SK-N-SH (cell line): Measurements from ENCODE around the gene IGF1R. TPM values are rescaled to one million over a fixed set of nuclear protein-coding genes. Genes with fewer than 3 reads are reported as not detected.

Experiments used
- CTCF ChIA-PET: fragments of 300-600, 350-600 bp; formaldehyde crosslinking; extraction: SDS; loops from one replicate; lab custom pipeline; 2021; lab: Yijun Ruan, JAX
- POLR2A ChIA-PET: fragments of 350-600 bp; sonication (Branson Sonifier 250); formaldehyde crosslinking; extraction: SDS; loops from one replicate; lab custom pipeline; 2020; ENCODE audit warnings: antibody characterized with exemption, inconsistent platforms; lab: Yijun Ruan, JAX
- DNase-seq: peaks from one replicate; pipeline ENCODE4 v3.0.0; 2012
- H2AFZ ChIP-seq: fragments of 200-600 bp; sonication (generic); 2 replicates; pipeline ENCODE4 v1.8.1; 2016; ENCODE audit warnings: antibody characterized with exemption, mild to moderate bottlenecking, low read depth
- H3F3A ChIP-seq: fragments of 200-600 bp; sonication (generic); replicated peaks from 2 replicates; pipeline ENCODE3; 2016; ENCODE audit warnings: antibody characterized with exemption, mild to moderate bottlenecking; ENCODE audit not compliant: insufficient read depth
- H3K27ac ChIP-seq, 2 experiments: fragments of 200-500 bp in 1 of 2; fragments of 200-600 bp in 1 of 2; sonication (Bioruptor generic) in 1 of 2; sonication (generic), shearing (Covaris generic) in 1 of 2; 2 replicates each; pipeline versions ENCODE4 v1.5.1 to v1.6.1; 2014 to 2016; ENCODE audit warnings: low read depth in 2 of 2, inconsistent platforms in 1 of 2, low read length in 1 of 2, mild to moderate bottlenecking in 1 of 2, mixed read lengths in 1 of 2
- H3K27me3 ChIP-seq: fragments of 200-600 bp; sonication (generic), shearing (Covaris generic); 2 replicates; pipeline ENCODE4 v1.6.1; 2016; ENCODE audit warnings: mixed run types; ENCODE audit not compliant: insufficient read depth
- H3K36me3 ChIP-seq, 2 experiments: fragments of 200-500 bp in 1 of 2; fragments of 200-600 bp in 1 of 2; sonication (Bioruptor generic) in 1 of 2; sonication (generic) in 1 of 2; replicated peaks in 1 of 2; 2 replicates each; pipeline versions ENCODE3 to v1.5.1; 2014 to 2016; ENCODE audit warnings: low read length in 1 of 2, mild to moderate bottlenecking in 1 of 2; ENCODE audit not compliant: insufficient read depth in 2 of 2, control insufficient read depth in 1 of 2
- H3K4me1 ChIP-seq, 2 experiments: fragments of 200-500 bp in 1 of 2; fragments of 200-600 bp in 1 of 2; sonication (Bioruptor generic) in 1 of 2; sonication (generic), shearing (Covaris generic) in 1 of 2; 2 replicates each; pipeline versions ENCODE4 v1.5.1 to v1.6.1; 2014 to 2016; ENCODE audit warnings: low read depth in 1 of 2, low read length in 1 of 2, mixed run types in 1 of 2; ENCODE audit not compliant: insufficient read depth in 2 of 2, control insufficient read depth in 1 of 2
- H3K4me2 ChIP-seq: fragments of 200-600 bp; sonication (generic), shearing (Covaris generic); 2 replicates; pipeline ENCODE4 v1.6.1; 2017; ENCODE audit warnings: mixed run types
- H3K4me3 ChIP-seq, 2 experiments: fragments of 200-500 bp in 1 of 2; fragments of 200-600 bp in 1 of 2; sonication (Bioruptor generic) in 1 of 2; sonication (generic), shearing (Covaris generic) in 1 of 2; 2 replicates each; pipeline versions ENCODE4 v1.5.1 to v1.8.1; 2014 to 2016; ENCODE audit warnings: low read depth in 2 of 2, inconsistent platforms in 1 of 2, low read length in 1 of 2, mild to moderate bottlenecking in 1 of 2, mixed read lengths in 1 of 2, moderate library complexity in 1 of 2
- H3K79me2 ChIP-seq: fragments of 200-600 bp; sonication (generic); 2 replicates; pipeline ENCODE4 v1.8.1; 2017; ENCODE audit warnings: mild to moderate bottlenecking; ENCODE audit not compliant: insufficient read depth
- H3K9ac ChIP-seq: fragments of 200-600 bp; sonication (generic); 2 replicates; pipeline ENCODE4 v1.6.1; 2017; ENCODE audit warnings: mixed run types
- H3K9me2 ChIP-seq: fragments of 200-600 bp; sonication (generic); 2 replicates; pipeline ENCODE4 v1.6.1; 2017; ENCODE audit warnings: mixed run types
- H3K9me3 ChIP-seq: fragments of 200-600 bp; sonication (generic); 2 replicates; pipeline ENCODE4 v1.6.1; 2017; ENCODE audit warnings: mixed run types, mild to moderate bottlenecking, moderate library complexity
- H4K20me1 ChIP-seq: fragments of 200-600 bp; sonication (generic); 2 replicates; pipeline ENCODE4 v1.6.1; 2017; ENCODE audit warnings: mild to moderate bottlenecking, mixed run types; ENCODE audit not compliant: insufficient read depth
- CHD2 ChIP-seq: fragments of 150-350 bp; IDR thresholded peaks from 2 replicates; pipeline ENCODE4 v1.6.1; 2018; ENCODE audit warnings: low read length; ENCODE audit not compliant: partially characterized antibody
- EZH2phosphoT487 ChIP-seq: fragments of 200-600 bp; sonication (generic); IDR thresholded peaks from 2 replicates; pipeline ENCODE4 v1.6.1; 2017; ENCODE audit warnings: low read depth, mixed run types, mild to moderate bottlenecking, antibody characterized with exemption, moderate library complexity, borderline replicate concordance
- FOXM1 ChIP-seq: IDR thresholded peaks from 2 replicates; pipeline ENCODE4 v1.4.0; 2012; ENCODE audit warnings: low read depth, mild to moderate bottlenecking
- GATA2 ChIP-seq: sonication (generic); formaldehyde crosslinking; IDR thresholded peaks from 2 replicates; pipeline ENCODE4 v1.5.0; 2020; ENCODE audit warnings: mild to moderate bottlenecking, missing genetic modification reagents
- JUND ChIP-seq: IDR thresholded peaks from 2 replicates; pipeline ENCODE4 v1.4.0; 2012
- MXI1 ChIP-seq: IDR thresholded peaks from 2 replicates; pipeline ENCODE4 v1.6.1; 2012; ENCODE audit warnings: mild to moderate bottlenecking, low read depth, low read length, improper control_type of control experiment
- NFIC ChIP-seq: IDR thresholded peaks from 2 replicates; pipeline ENCODE4 v1.4.0; 2012; ENCODE audit warnings: borderline replicate concordance
- RAD21 ChIP-seq: IDR thresholded peaks from 2 replicates; pipeline ENCODE4 v1.6.1; 2012; ENCODE audit warnings: mild to moderate bottlenecking, low read length
- RFX5 ChIP-seq: IDR thresholded peaks from 2 replicates; pipeline ENCODE4 v1.6.1; 2012; ENCODE audit warnings: mild to moderate bottlenecking, improper control_type of control experiment, low read length
- RXRA ChIP-seq: IDR thresholded peaks from 2 replicates; pipeline ENCODE4 v1.4.0; 2012; ENCODE audit warnings: low read depth, mild to moderate bottlenecking, borderline replicate concordance
- SIN3A ChIP-seq: IDR thresholded peaks from 2 replicates; pipeline ENCODE4 v1.6.1; 2012; ENCODE audit warnings: low read depth, mild to moderate bottlenecking, low read length, moderate library complexity, borderline replicate concordance
- SMC3 ChIP-seq: IDR thresholded peaks from 2 replicates; pipeline ENCODE4 v1.6.1; 2012; ENCODE audit warnings: low read depth, low read length, improper control_type of control experiment
- TAF1 ChIP-seq: IDR thresholded peaks from 2 replicates; pipeline ENCODE4 v1.6.1; 2012; ENCODE audit warnings: low read depth, mild to moderate bottlenecking, low read length, moderate library complexity, borderline replicate concordance
- TEAD4 ChIP-seq: IDR thresholded peaks from 2 replicates; pipeline ENCODE4 v1.4.0; 2012; ENCODE audit warnings: mild to moderate bottlenecking, borderline replicate concordance; ENCODE audit not compliant: insufficient read depth
- WGBS: methylation state at CpG from one replicate; pipeline ENCODE4 v1.1.6; 2017; ENCODE audit warnings: low lambda C conversion rate; 5-methylcytosine and 5-hydroxymethylcytosine counted together
- polyA plus RNA-seq, 3 experiments: library from polyadenylated mRNA; depleted of rRNA; stranded (reverse); fragments of >200 nt; gene quantifications; 2 replicates each; pipeline ENCODE4 v1.2.3, GENCODE V29; 2012
- TF ChIP-seq, protein P1 (sequence below): IDR thresholded peaks from 2 replicates; pipeline ENCODE4 v1.4.0; 2012; ENCODE audit warnings: low read depth
- TF ChIP-seq, protein P2 (sequence below): IDR thresholded peaks from 2 replicates; pipeline ENCODE4 v1.6.1; 2012; ENCODE audit warnings: mild to moderate bottlenecking, low read depth, low read length, moderate library complexity
- TF ChIP-seq, protein P3 (sequence below): fragments of 150-350 bp; IDR thresholded peaks from 2 replicates; pipeline ENCODE4 v1.6.1; 2016; ENCODE audit warnings: mild to moderate bottlenecking, low read depth, low read length

IGF1R gene
- polyA plus RNA-seq, 1 of the 3 experiments (the other 2 are of a cell fraction), result 9.5 TPM

DNA sequence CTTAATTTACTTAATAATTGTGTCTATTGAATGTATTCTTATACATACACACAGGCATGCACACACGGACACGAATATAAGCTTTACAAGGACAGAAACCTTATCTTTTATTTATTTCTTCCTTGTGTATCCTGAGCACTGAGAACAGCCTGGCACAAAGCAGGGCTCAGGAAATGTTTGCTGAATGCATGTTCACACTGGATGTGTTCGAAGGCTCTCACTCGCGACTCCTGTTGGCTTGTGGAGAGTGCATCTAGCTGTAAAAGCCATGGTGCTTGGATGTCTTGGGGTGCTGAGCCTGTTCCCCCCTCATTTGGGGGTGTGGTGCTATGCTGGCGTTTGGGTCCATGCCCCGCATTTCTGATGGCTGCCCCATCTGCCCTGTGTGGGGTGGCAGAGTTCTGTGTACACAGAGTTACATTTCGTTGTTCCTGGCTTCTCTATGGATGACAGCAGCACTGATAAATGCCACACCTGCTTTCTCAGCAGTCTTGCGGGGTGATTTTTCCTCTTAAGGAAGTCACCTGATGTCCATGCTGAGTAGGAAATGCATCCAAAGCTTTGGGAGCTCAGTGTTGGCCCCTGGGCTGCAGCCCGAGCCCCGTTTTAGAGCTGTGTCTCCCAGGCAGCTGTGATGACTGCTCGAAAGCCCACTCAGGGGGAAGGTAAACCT, 148.5 kb downstream of the IGF1R start:
- no peak overlapping the region for H3K27ac ChIP-seq
- POLR2A ChIA-PET, result no interaction called here

More for the DNA sequence above, 148.5 kb downstream of the IGF1R start:
- Histone ChIP-seq H3K9me3 (no peaks in the 10 kb centered on the region), H3K79me2 (peaks cover 58% of the 10 kb centered on the region), H3K4me3 (no peak overlapping the region), H4K20me1 (peaks cover 17% of the 10 kb centered on the region), H3K4me1 (peaks cover 25 to 42% of the 10 kb centered on the region in 2 experiments)
- DNase-seq, result no peak
- TF ChIP-seq MXI1 (no peak), NFIC (no peak), TEAD4 (no peak), CHD2 (no peak), FOXM1 (no peak), RAD21 (no peak), EZH2phosphoT487 (no peak), TAF1 (no peak), RFX5 (no peak), RXRA (no peak), JUND (no peak), SMC3 (no peak), GATA2 (CRISPR knock-in tag) (no peak), SIN3A (no peak)
- TF ChIP-seq, protein P1, sequence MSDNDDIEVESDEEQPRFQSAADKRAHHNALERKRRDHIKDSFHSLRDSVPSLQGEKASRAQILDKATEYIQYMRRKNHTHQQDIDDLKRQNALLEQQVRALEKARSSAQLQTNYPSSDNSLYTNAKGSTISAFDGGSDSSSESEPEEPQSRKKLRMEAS, result no peak
- TF ChIP-seq, protein P2, sequence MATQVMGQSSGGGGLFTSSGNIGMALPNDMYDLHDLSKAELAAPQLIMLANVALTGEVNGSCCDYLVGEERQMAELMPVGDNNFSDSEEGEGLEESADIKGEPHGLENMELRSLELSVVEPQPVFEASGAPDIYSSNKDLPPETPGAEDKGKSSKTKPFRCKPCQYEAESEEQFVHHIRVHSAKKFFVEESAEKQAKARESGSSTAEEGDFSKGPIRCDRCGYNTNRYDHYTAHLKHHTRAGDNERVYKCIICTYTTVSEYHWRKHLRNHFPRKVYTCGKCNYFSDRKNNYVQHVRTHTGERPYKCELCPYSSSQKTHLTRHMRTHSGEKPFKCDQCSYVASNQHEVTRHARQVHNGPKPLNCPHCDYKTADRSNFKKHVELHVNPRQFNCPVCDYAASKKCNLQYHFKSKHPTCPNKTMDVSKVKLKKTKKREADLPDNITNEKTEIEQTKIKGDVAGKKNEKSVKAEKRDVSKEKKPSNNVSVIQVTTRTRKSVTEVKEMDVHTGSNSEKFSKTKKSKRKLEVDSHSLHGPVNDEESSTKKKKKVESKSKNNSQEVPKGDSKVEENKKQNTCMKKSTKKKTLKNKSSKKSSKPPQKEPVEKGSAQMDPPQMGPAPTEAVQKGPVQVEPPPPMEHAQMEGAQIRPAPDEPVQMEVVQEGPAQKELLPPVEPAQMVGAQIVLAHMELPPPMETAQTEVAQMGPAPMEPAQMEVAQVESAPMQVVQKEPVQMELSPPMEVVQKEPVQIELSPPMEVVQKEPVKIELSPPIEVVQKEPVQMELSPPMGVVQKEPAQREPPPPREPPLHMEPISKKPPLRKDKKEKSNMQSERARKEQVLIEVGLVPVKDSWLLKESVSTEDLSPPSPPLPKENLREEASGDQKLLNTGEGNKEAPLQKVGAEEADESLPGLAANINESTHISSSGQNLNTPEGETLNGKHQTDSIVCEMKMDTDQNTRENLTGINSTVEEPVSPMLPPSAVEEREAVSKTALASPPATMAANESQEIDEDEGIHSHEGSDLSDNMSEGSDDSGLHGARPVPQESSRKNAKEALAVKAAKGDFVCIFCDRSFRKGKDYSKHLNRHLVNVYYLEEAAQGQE, result no peak
- TF ChIP-seq, protein P3, sequence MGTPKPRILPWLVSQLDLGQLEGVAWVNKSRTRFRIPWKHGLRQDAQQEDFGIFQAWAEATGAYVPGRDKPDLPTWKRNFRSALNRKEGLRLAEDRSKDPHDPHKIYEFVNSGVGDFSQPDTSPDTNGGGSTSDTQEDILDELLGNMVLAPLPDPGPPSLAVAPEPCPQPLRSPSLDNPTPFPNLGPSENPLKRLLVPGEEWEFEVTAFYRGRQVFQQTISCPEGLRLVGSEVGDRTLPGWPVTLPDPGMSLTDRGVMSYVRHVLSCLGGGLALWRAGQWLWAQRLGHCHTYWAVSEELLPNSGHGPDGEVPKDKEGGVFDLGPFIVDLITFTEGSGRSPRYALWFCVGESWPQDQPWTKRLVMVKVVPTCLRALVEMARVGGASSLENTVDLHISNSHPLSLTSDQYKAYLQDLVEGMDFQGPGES, result no peak
- TF ChIP-seq, all 33 proteins: peak for 0
- no peaks in the 10 kb centered on the region for H3K36me3 ChIP-seq
- H3K9me2 ChIP-seq, result no peaks in the 10 kb centered on the region
- H2AFZ ChIP-seq, result no peak overlapping the region
- H3K4me2 ChIP-seq, result no peak overlapping the region
- H3K9ac ChIP-seq, result no peak overlapping the region
- no peaks in the 10 kb centered on the region for H3K27me3 ChIP-seq
- CTCF ChIA-PET, result interaction anchor here (2.7 to 11.3 kb wide), 2 partner anchors 10 to 18 kb away, joined by 9 to 77 read pairs; no protein-coding TSS in a partner anchor
- WGBS, result 90% methylated on average over 8 of the region's 12 CpGs
- peaks cover 14% of the 10 kb centered on the region for H3F3A ChIP-seq
